Heart left ventricle (tissue), 13 donors: ENCODE measurements around the gene NOS2.

Experiments
- POLR2A ChIP-seq, 2 donors: fragments of 450-650 bp; IDR thresholded peaks; one replicate each; pipeline ENCODE4 v1.6.1; 2017; ENCODE audit warnings: antibody characterized with exemption in 2 of 2, mild to moderate bottlenecking in 2 of 2, moderate library complexity in 2 of 2
- TF ChIP-seq, protein P1 (sequence below), 12 donors: fragments of 200-600 bp; sonication (generic) in 4 of 12; IDR thresholded peaks; one replicate each; pipeline versions ENCODE4 v1.5.0 to v1.8.0; 2018 to 2022; ENCODE audit warnings: antibody characterized with exemption in 12 of 12, mild to moderate bottlenecking in 5 of 12
- donor health status: ischemic (EF 13 %, LVEDD 7.1; RV severe dilation, severe dysfunction).
- donor health status: DM: no; HTN: yes; CAD: no.
- donor health status: DM: no; HTN: no; CAD: no.
- donor health status: ischemic (EF 25% LVEDD 6.9; RV normal size, moderate dysfunction).
- donor health status: ischemic (EF 25% LVEDD 5.7; RV mildly dilated, moderate dysfunction).
- donor health status: ischemic (EF 35%, LVEDD 5.7; RV mildly dilated, moderate dysfunction).
- donor health status: nonischemic (EF 11% LVEDD 7.7; RV severe dilation, severe dysfunction).
- donor health status: DM: yes; HTN: yes; CAD: no.
- donor health status: PGD.
- donor health status: ischemic (EF 29% LVEDD 5.4; RV normal size, mild dysfunction).
- donor health status: nonischemic (EF 23%, LVEDD 6.1; RV moderate dilation, normal function).

DNA sequence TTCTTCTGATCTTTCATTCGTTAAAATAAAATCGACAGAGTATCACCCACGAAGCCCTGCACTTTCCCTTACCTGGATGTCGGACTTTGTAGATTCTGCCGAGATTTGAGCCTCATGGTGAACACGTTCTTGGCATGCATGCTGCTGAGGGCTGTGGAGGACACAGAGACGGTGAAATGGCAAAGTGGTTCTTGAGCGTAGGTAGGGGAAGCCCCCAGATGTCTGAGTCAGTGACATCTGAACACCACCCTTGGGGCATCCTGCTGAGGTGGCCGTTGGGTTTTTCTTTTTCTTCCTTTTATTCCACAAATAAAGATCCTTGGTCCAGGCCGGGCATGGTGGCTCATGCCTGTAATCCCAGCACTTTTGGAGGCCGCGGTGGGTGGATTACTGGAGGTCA lies 33.9 kb downstream of the NOS2 start:
- TF ChIP-seq, protein P1, sequence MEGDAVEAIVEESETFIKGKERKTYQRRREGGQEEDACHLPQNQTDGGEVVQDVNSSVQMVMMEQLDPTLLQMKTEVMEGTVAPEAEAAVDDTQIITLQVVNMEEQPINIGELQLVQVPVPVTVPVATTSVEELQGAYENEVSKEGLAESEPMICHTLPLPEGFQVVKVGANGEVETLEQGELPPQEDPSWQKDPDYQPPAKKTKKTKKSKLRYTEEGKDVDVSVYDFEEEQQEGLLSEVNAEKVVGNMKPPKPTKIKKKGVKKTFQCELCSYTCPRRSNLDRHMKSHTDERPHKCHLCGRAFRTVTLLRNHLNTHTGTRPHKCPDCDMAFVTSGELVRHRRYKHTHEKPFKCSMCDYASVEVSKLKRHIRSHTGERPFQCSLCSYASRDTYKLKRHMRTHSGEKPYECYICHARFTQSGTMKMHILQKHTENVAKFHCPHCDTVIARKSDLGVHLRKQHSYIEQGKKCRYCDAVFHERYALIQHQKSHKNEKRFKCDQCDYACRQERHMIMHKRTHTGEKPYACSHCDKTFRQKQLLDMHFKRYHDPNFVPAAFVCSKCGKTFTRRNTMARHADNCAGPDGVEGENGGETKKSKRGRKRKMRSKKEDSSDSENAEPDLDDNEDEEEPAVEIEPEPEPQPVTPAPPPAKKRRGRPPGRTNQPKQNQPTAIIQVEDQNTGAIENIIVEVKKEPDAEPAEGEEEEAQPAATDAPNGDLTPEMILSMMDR (IDR thresholded peaks at IDR 0.05), result no peak
- no peak for TF ChIP-seq POLR2A (IDR thresholded peaks at IDR 0.05)
